Measurements from ENCODE around the gene CGNL1.

The CGNL1 gene

GRCh38 chr15:57424628-57425405 lies 48.5 kb downstream of the CGNL1 start:
- no peak for DNase-seq

GRCh38 chr15:57425842-57426241 lies 49.5 kb downstream of the CGNL1 start:
- DNase-seq: no peak

GRCh38 chr15:57427367-57427821 lies 51.1 kb downstream of the CGNL1 start:
- no peak for DNase-seq

GRCh38 chr15:57432141-57432741 lies 55.9 kb downstream of the CGNL1 start:
- no peak for DNase-seq

GRCh38 chr15:57436166-57436565 lies 59.9 kb downstream of the CGNL1 start:
- DNase-seq: no peak

GRCh38 chr15:57436961-57437360 lies 60.7 kb downstream of the CGNL1 start:
- DNase-seq: no peak

GRCh38 chr15:57437564-57437963 lies 61.3 kb downstream of the CGNL1 start:
- DNase-seq: no peak

- DNase-seq: no peak
Measured at GRCh38 chr15:57438166-57438565, 61.9 kb downstream of the CGNL1 start.

- no peak for DNase-seq
Measured at GRCh38 chr15:57439128-57440027, 63.1 kb downstream of the CGNL1 start.

- DNase-seq: no peak
Measured at GRCh38 chr15:57440167-57440566, 63.9 kb downstream of the CGNL1 start.

- no peak for DNase-seq
Measured at GRCh38 chr15:57440799-57441198, 64.5 kb downstream of the CGNL1 start.

GRCh38 chr15:57442335-57442734 lies 66.0 kb downstream of the CGNL1 start:
- no peak for DNase-seq

- DNase-seq: no peak
Measured at GRCh38 chr15:57443486-57443885, 67.2 kb downstream of the CGNL1 start.

GRCh38 chr15:57444877-57445513 lies 68.7 kb downstream of the CGNL1 start:
- no peak for DNase-seq

GRCh38 chr15:57445872-57446271 lies 69.6 kb downstream of the CGNL1 start:
- no peak for DNase-seq

- DNase-seq: no peak
Measured at GRCh38 chr15:57446393-57446792, 70.1 kb downstream of the CGNL1 start.

- no peak for DNase-seq
Measured at GRCh38 chr15:57451555-57451954, 75.2 kb downstream of the CGNL1 start.

- DNase-seq: no peak
Measured at GRCh38 chr15:57452090-57452754, 75.9 kb downstream of the CGNL1 start.

- no peak for DNase-seq
Measured at GRCh38 chr15:57455929-57456328, 79.6 kb downstream of the CGNL1 start.

GRCh38 chr15:57456559-57456958 lies 80.3 kb downstream of the CGNL1 start:
- DNase-seq: no peak

GRCh38 chr15:57457726-57458125 lies 81.4 kb downstream of the CGNL1 start:
- no peak for DNase-seq

- DNase-seq: no peak
Measured at GRCh38 chr15:57458356-57458781, 82.1 kb downstream of the CGNL1 start.
